Adrenal gland (tissue), 5 donors: ENCODE results near the gene NAP1L4.

ENCODE experiments used
- CTCF ChIP-seq, 6 experiments: fragments of 450-650 bp in 4 of 6; fragments of 200-600 bp in 2 of 6; sonication (generic) in 1 of 6; IDR thresholded peaks; 1 replicate in 5 of 6; 2 replicates in 1 of 6; pipeline versions ENCODE4 v1.5.1 to v1.8.0; 2016 to 2021; ENCODE audit warnings: antibody characterized with exemption in 6 of 6, mild to moderate bottlenecking in 2 of 6, moderate library complexity in 1 of 6
- POLR2A ChIP-seq, 2 donors: fragments of 450-650 bp; IDR thresholded peaks; one replicate each; pipeline ENCODE4 v1.6.1; 2017; ENCODE audit warnings: antibody characterized with exemption in 2 of 2, mild to moderate bottlenecking in 2 of 2, moderate library complexity in 1 of 2
- donor health status: DM: no; HTN: no; CAD: no.

- no peak for TF ChIP-seq CTCF (IDR thresholded peaks at IDR 0.05)
- TF ChIP-seq POLR2A (IDR thresholded peaks at IDR 0.05): no peak
These were observed 26.5 kb upstream of the NAP1L4 start for GRCh38 chr11:3018596-3018995.
